AG04450 (cell line): ENCODE results near the gene ARAP2. TPM values are rescaled to one million over a fixed set of nuclear protein-coding genes. Genes with fewer than 3 reads are reported as not detected.

Source experiments
- CTCF ChIA-PET: fragments of 300-600, 350-600 bp; formaldehyde crosslinking; extraction: SDS; loops from one replicate; lab custom pipeline; 2022; ENCODE audit warnings: antibody characterized with exemption, inconsistent platforms; lab: Charles Lee
- POLR2A ChIA-PET: fragments of 350-600 bp; formaldehyde crosslinking; extraction: SDS; loops from one replicate; lab custom pipeline; 2021; ENCODE audit warnings: antibody characterized with exemption, inconsistent platforms; lab: Yijun Ruan, JAX
- DNase-seq: peaks from one replicate; pipeline ENCODE4 v3.0.0-alpha.2; 2011; ENCODE audit warnings: low read depth, low spot score
- H3K27ac ChIP-seq: one replicate; pipeline ENCODE4 v1.5.1; 2012; ENCODE audit warnings: low read depth, low read length, control low read depth
- H3K27me3 ChIP-seq: one replicate; pipeline ENCODE4 v1.6.0; 2012; ENCODE audit warnings: low read length; ENCODE audit not compliant: control insufficient read depth, insufficient read depth
- H3K4me3 ChIP-seq: 2 replicates; pipeline ENCODE4 v1.5.1; 2011; ENCODE audit warnings: mild to moderate bottlenecking, low read depth, low read length, control low read depth
- H3K9me3 ChIP-seq: 2 replicates; pipeline ENCODE4 v1.5.1; 2012; ENCODE audit warnings: low read length; ENCODE audit not compliant: control insufficient read depth, insufficient read depth
- CTCF ChIP-seq: IDR thresholded peaks from 2 replicates; pipeline ENCODE4 v1.5.1; 2011; ENCODE audit warnings: low read depth, low read length, control low read depth, inconsistent platforms
- polyA plus RNA-seq: library from polyadenylated mRNA; depleted of rRNA; stranded (reverse); fragments of >200 nt; gene quantifications from 2 replicates; pipeline ENCODE4 v1.2.3, GENCODE V29; 2011

The ARAP2 gene
- polyA plus RNA-seq, 1 experiment = 0.11 TPM

DNA sequence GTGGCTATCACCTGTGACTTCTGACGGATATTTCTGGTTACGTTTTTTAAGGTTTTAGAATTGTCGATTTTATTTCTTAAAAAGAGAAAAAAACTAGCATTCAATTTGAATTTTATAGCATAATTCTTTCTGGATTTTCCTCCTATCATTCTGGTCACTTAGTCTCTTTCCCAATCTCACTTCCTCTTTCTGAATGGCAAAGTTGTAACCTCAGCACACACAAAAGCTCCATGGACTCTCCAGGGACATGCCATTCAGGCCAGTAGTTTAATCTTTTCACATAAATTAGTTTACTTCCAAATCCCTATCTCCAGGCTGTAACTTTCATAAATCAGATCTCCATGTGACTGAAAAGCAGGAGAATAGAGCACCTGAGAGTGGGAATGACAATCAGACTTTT is 110.7 kb downstream of the ARAP2 start:
- H3K27me3 ChIP-seq = no peaks in the 10 kb centered on the region
- ChIA-PET POLR2A (no interaction called here), CTCF (no interaction called here)
- no peak for TF ChIP-seq CTCF
- no peaks in the 10 kb centered on the region for H3K9me3 ChIP-seq
- H3K27ac ChIP-seq = no peak overlapping the region
- no peak for DNase-seq
- no peak overlapping the region for H3K4me3 ChIP-seq

GRCh38 chr4:36133086-36133485 is 111.2 kb downstream of the ARAP2 start:
- Histone ChIP-seq H3K27me3 (no peaks in the 10 kb centered on the region), H3K27ac (no peak overlapping the region), H3K9me3 (no peaks in the 10 kb centered on the region), H3K4me3 (no peak overlapping the region)
- no peak for TF ChIP-seq CTCF
- no peak for DNase-seq
- POLR2A ChIA-PET = no interaction called here
- CTCF ChIA-PET = no interaction called here

GRCh38 chr4:36130641-36131040 is 113.7 kb downstream of the ARAP2 start:
- H3K9me3 ChIP-seq = no peaks in the 10 kb centered on the region
- no peak for DNase-seq
- no peak for TF ChIP-seq CTCF
- CTCF ChIA-PET = no interaction called here
- no peaks in the 10 kb centered on the region for H3K27me3 ChIP-seq
- POLR2A ChIA-PET = no interaction called here
- H3K27ac ChIP-seq = no peak overlapping the region
- H3K4me3 ChIP-seq = no peak overlapping the region

GRCh38 chr4:36128689-36129088 is 115.6 kb downstream of the ARAP2 start:
- Histone ChIP-seq H3K27ac (no peak overlapping the region), H3K27me3 (no peaks in the 10 kb centered on the region), H3K4me3 (no peak overlapping the region), H3K9me3 (no peaks in the 10 kb centered on the region)
- no peak for DNase-seq
- TF ChIP-seq CTCF = no peak
- POLR2A ChIA-PET = no interaction called here
- CTCF ChIA-PET = no interaction called here

GRCh38 chr4:36123906-36124305 is 120.4 kb downstream of the ARAP2 start:
- ChIA-PET POLR2A (no interaction called here), CTCF (no interaction called here)
- TF ChIP-seq CTCF = no peak
- DNase-seq = no peak
- no peaks in the 10 kb centered on the region for H3K27me3 ChIP-seq
- no peak overlapping the region for H3K27ac ChIP-seq
- H3K4me3 ChIP-seq = no peak overlapping the region
- H3K9me3 ChIP-seq = no peaks in the 10 kb centered on the region
